ENCODE measurements around the gene LATS2.

GRCh38 chr13:21095311-21095710, 33.9 kb upstream of the LATS2 start:
- TF ChIP-seq ZFP3 (CRISPR knock-in tag; IDR thresholded peaks at IDR 0.05) (no peak), ESRRG (CRISPR knock-in tag; IDR thresholded peaks at IDR 0.05) (no peak)

All from SK-N-SH treated with all-trans-retinoic acid at 6 μM for 48 hours (cell line).